ENCODE measurements around the gene TTC28. TPM values are rescaled to one million over a fixed set of nuclear protein-coding genes. Genes with fewer than 3 reads are reported as not detected.
"Not testable (repeated sequence)": the region's sequence is repeated elsewhere in the genome, so short reads cannot be mapped to it uniquely, and the experiment has no call there.

Gene TTC28
- total RNA-seq, 1 experiment from 2014 or later = 0.24 TPM

- not testable (repeated sequence) for DNase-seq (ENCODE audit: low read depth)
Measured at GRCh38 chr22:28678778-28679610, 646 bp downstream of the TTC28 start.

GRCh38 chr22:28678170-28678569 is 1.5 kb downstream of the TTC28 start:
- DNase-seq (ENCODE audit: low read depth) = not testable (repeated sequence)

- peak; percentile 76 for DNase-seq (ENCODE audit: low read depth)
Measured at GRCh38 chr22:28674121-28674563, 5.5 kb downstream of the TTC28 start.

- DNase-seq (ENCODE audit: low read depth) = peak; percentile 25
Measured at GRCh38 chr22:28670756-28671155, 8.9 kb downstream of the TTC28 start.

GRCh38 chr22:28670161-28670560 is 9.5 kb downstream of the TTC28 start:
- DNase-seq (ENCODE audit: low read depth) = no peak

- DNase-seq (ENCODE audit: low read depth) = no peak
Measured at GRCh38 chr22:28669387-28669786, 10.3 kb downstream of the TTC28 start.

GRCh38 chr22:28663569-28663942 is 16.1 kb downstream of the TTC28 start:
- not testable (repeated sequence) for DNase-seq (ENCODE audit: low read depth)

GRCh38 chr22:28658448-28658847 is 21.2 kb downstream of the TTC28 start:
- no peak for DNase-seq (ENCODE audit: low read depth)

GRCh38 chr22:28656181-28656580 is 23.5 kb downstream of the TTC28 start:
- no peak for DNase-seq (ENCODE audit: low read depth)

GRCh38 chr22:28650463-28650862 is 29.2 kb downstream of the TTC28 start:
- no peak for DNase-seq (ENCODE audit: low read depth)

- DNase-seq (ENCODE audit: low read depth) = no peak
Measured at GRCh38 chr22:28648792-28649191, 30.8 kb downstream of the TTC28 start.

GRCh38 chr22:28647216-28647615 is 32.4 kb downstream of the TTC28 start:
- no peak for DNase-seq (ENCODE audit: low read depth)

GRCh38 chr22:28639321-28639720 is 40.3 kb downstream of the TTC28 start:
- DNase-seq (ENCODE audit: low read depth) = no peak

- no peak for DNase-seq (ENCODE audit: low read depth)
Measured at GRCh38 chr22:28637225-28637624, 42.4 kb downstream of the TTC28 start.

- DNase-seq (ENCODE audit: low read depth) = no peak
Measured at GRCh38 chr22:28630177-28630574, 49.5 kb downstream of the TTC28 start.

- DNase-seq (ENCODE audit: low read depth) = no peak
Measured at GRCh38 chr22:28629420-28630176, 50.0 kb downstream of the TTC28 start.

GRCh38 chr22:28628766-28629165 is 50.9 kb downstream of the TTC28 start:
- DNase-seq (ENCODE audit: low read depth) = no peak

- no peak for DNase-seq (ENCODE audit: low read depth)
Measured at GRCh38 chr22:28627791-28628190, 51.8 kb downstream of the TTC28 start.

GRCh38 chr22:28620244-28620922 is 59.3 kb downstream of the TTC28 start:
- no peak for DNase-seq (ENCODE audit: low read depth)

- DNase-seq (ENCODE audit: low read depth) = no peak
Measured at GRCh38 chr22:28619236-28619635, 60.4 kb downstream of the TTC28 start.

GRCh38 chr22:28615423-28615822 is 64.2 kb downstream of the TTC28 start:
- DNase-seq (ENCODE audit: low read depth) = not testable (repeated sequence)

- no peak for DNase-seq (ENCODE audit: low read depth)
Measured at GRCh38 chr22:28609921-28610320, 69.7 kb downstream of the TTC28 start.

Data from HT1080 (cell line).